Activated T-cell treated with anti-CD3 and anti-CD28 coated beads, Interleukin-2, amount 50 U/mL, for 72 hours (primary cell): Measurements from ENCODE around the gene KCNH3. TPM values are rescaled to one million over a fixed set of nuclear protein-coding genes. Genes with fewer than 3 reads are reported as not detected.
A peak's percentile ranks its signal among the peaks of the same experiment; 100 is the strongest.

Source experiments
- ATAC-seq, 2 donors: fragments of 150-1000 bp; cut with Tn5 transposase; replicated peaks in 1 of 2; 2 replicates each; pipeline ENCODE4 v1.10.0; 2021; ENCODE audit warnings: moderate library complexity in 2 of 2, mild to moderate bottlenecking in 1 of 2
- DNase-seq, 2 donors: peaks; one replicate each; pipeline ENCODE4 v3.0.0; 2021 to 2022; ENCODE audit warnings: mixed read lengths in 1 of 2
- H3K27ac Mint-ChIP-seq: one replicate; pipeline ENCODE4 v1.8.0; 2022; ENCODE audit warnings: mild to moderate bottlenecking, moderate library complexity, mixed read lengths
- H3K27me3 Mint-ChIP-seq: one replicate; pipeline ENCODE4 v1.8.0; 2022; ENCODE audit warnings: low read depth, mixed read lengths
- H3K36me3 Mint-ChIP-seq, 2 donors: one replicate each; pipeline ENCODE4 v1.8.0; 2022; ENCODE audit warnings: mixed read lengths in 2 of 2, mild to moderate bottlenecking in 1 of 2; ENCODE audit not compliant: insufficient read depth in 2 of 2
- H3K4me1 Mint-ChIP-seq: one replicate; pipeline ENCODE4 v1.8.0; 2022; ENCODE audit warnings: low read depth, mixed read lengths
- H3K4me3 Mint-ChIP-seq, 2 donors: one replicate each; pipeline ENCODE4 v1.8.0; 2022; ENCODE audit warnings: mild to moderate bottlenecking in 2 of 2, mixed read lengths in 2 of 2, moderate library complexity in 2 of 2
- H3K9me3 Mint-ChIP-seq, 2 donors: one replicate each; pipeline ENCODE4 v1.8.0; 2022; ENCODE audit warnings: mixed read lengths in 2 of 2
- total RNA-seq, 2 donors: library from RNA; stranded (reverse); gene quantifications; one replicate each; pipeline ENCODE4 v1.2.3, GENCODE V29; 2022

The KCNH3 gene
- total RNA-seq, 2 donors from 2014 or later = 1.5 to 1.7 TPM

DNA sequence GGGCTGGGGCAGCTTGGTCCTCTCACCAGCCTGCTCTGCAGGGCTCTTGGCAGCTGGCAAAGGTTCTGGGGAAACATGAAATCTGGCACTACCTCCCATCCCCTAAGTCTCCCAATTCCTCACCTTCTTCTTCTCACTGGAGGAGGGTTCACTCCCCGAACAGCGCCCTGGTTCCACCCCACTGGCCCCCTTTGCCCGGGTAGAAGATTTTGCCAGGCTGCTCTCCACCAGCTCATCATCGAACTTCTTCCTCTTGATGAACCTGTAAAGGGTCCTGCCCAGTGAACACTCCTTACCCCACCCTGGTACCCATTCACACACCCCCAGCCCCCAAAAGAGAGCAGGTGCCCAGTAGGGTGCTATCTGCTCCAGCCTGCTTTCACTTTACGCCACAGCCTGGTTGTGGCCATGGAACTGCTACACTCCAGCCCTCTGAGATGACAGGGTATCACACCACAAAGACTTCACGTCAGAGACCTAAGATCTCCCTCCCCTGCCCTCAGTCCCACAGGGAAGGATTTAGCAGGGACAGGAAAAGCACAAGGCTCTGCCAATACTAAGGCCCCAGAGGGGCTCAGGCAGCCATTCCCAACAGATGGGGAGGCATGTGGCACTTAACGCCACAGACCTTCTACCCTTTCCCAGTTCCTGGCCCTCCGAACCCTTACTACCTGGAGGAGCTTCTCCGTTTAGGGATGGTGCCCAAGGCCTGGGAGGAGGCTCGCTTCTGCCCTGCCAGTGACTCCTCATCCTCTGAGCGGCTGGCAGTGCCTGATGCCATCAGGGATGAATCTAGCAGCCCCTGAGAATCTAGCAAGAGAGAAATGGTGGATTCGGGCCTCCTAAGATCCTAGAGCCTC, 26.8 kb downstream of the KCNH3 start:
- H3K36me3 Mint-ChIP-seq = peaks cover 6 to 8% of the 10 kb centered on the region in 2 donors
- no peak overlapping the region for H3K27ac Mint-ChIP-seq
- DNase-seq = no peak

DNA sequence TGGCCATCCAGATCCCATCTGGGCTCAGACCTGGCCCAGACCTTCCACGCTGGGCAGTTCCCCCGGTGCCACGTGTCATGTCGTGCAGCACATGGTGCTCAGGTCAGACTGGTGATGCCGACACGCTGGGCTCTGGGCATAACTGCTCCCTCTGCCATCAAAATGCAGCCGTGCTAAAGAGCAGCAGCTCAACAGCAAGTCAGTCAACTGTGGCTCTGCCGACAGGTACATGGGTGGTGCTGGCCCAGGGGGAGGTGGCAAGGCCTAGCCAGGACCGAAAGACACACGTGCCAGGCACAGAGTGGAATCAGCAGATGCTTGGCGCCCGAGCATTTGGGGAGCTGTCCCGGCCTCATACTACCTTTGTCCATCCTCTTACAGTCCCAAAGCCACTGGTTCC, 27.5 kb downstream of the KCNH3 start:
- H3K4me3 Mint-ChIP-seq = no peak overlapping the region
- no peaks in the 10 kb centered on the region for H3K9me3 Mint-ChIP-seq
- peaks cover 6 to 8% of the 10 kb centered on the region in 2 donors for H3K36me3 Mint-ChIP-seq
- DNase-seq = no peak
- no peaks in the 10 kb centered on the region for H3K27me3 Mint-ChIP-seq
- ATAC-seq = no peak
- peaks cover 52% of the 10 kb centered on the region for H3K4me1 Mint-ChIP-seq
- no peak overlapping the region for H3K27ac Mint-ChIP-seq

More for the DNA sequence above, 26.8 kb downstream of the KCNH3 start:
- Mint-ChIP-seq H3K27me3 (no peaks in the 10 kb centered on the region), H3K9me3 (no peaks in the 10 kb centered on the region), H3K4me1 (peaks cover 44% of the 10 kb centered on the region), H3K4me3 (no peak overlapping the region)
- ATAC-seq = no peak

DNA sequence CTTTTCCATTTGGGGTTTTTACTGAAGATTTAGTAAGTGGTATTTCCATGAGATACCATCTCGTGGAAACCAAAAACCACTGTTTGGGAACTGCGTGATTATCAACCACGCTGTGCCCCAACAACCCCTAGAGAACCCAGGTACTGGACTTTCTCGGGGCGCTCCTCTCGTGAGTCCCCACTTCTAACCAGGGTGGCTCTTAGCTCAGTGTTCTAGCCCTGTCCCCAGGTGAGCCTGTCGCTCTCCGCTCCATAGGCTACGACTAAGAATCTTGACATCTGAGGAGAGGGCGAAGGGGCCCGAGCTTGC, 28.4 kb downstream of the KCNH3 start:
- Mint-ChIP-seq H3K27ac (peak overlapping the region; percentile 98), H3K9me3 (no peaks in the 10 kb centered on the region), H3K4me1 (peaks cover 58% of the 10 kb centered on the region), H3K27me3 (no peaks in the 10 kb centered on the region), H3K4me3 (peak overlapping the region; percentile 99), H3K36me3 (peaks cover 6 to 7% of the 10 kb centered on the region in 2 donors)
- DNase-seq (no peak), ATAC-seq (peak; percentile 14 to 18)

DNA sequence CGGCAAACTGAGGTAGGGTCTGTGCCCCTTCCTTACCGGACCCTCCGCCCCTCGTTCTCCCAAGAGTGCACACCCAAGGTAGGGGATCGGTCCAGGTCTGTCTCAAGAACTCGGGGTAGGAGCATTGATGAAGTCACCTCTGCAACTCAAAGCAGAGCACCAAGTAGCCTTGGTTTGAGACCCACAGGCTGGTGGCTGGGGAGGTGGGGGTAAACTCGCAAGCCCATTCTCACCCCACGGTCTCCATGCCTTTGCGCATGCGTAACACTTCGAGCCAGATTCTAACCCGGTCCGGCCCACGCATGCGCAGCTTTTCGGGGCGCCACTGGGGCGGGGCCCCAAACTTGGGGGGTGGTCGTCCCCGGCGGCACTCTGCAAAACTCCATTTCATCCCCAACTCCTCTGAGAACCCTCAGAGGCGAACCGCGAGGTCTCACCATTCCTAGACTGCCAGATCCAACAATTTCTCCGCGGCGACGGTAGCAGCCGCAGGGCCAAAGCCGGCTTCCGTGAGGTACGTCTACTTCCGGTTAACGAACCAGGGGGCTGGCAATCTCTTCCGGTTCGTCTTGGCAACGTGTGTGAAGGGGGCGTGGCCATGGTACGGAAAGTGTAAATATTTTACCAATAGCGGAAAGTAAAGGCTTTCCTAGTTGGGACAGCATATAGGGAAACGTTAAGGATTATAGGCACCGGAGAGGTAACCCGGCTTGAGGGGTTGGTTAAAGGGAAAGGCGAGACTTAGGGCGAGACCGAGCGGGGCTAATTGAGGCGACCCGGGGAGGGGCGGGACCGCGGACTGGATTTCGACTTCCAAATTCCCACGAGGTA, 29.0 kb downstream of the KCNH3 start, which contains the start of gene MCRS1:
Gene MCRS1 (minus strand): TSS at position 532 of the 831 bp plus-strand sequence. CDS start 1,411 bp downstream, outside the sequence.
- H3K27ac Mint-ChIP-seq = peak within 1 kb of the TSS; percentile 98
- peaks cover 58% of the 10 kb centered on the region for H3K4me1 Mint-ChIP-seq
- peak; percentile 88 to 92 for DNase-seq
- H3K27me3 Mint-ChIP-seq = no peaks in the 10 kb centered on the region
- ATAC-seq = peak; percentile 93 to 94
- H3K9me3 Mint-ChIP-seq = no peaks in the 10 kb centered on the region
- H3K4me3 Mint-ChIP-seq = peak within 1 kb of the TSS; percentile 99
- peaks cover 5 to 6% of the 10 kb centered on the region in 2 donors for H3K36me3 Mint-ChIP-seq

DNA sequence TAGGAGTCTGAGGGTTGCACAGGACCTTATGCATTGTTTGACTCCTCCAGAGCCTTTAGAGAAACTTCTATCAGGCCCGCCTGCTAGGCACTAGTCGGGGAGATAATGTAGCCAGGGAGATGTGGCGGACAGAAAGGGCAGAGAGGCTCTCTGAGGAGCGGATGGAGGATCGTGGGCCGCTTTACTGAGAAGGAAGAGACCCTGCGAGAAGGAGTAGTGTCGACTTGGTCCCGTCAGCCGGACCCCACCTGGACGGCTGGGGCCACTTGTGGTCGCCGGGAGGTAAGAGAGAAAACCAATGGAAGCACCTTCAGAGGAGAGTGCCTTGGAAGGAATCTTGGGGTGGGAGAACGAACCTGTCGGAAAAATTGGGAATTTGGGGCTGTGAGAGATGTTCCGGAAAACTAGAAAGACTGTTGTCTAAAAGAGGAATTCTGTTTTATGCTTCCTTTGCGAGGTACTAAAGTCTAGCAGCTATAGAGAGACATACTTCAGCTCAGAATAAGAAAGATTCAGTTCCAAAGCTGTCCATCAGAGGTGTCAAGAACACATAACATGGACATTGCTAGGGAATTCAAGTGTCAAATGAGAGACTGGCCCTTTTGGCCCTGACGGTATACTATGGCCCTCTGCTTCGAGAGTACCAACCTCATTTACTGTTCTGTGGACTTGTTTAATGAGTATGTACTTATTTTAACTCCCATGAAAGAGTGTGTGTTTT, 29.8 kb downstream of the KCNH3 start:
- Mint-ChIP-seq H3K4me3 (peak overlapping the region; percentile 99), H3K27me3 (no peaks in the 10 kb centered on the region), H3K9me3 (no peaks in the 10 kb centered on the region), H3K4me1 (peaks cover 58% of the 10 kb centered on the region), H3K36me3 (peaks cover 5 to 6% of the 10 kb centered on the region in 2 donors), H3K27ac (peak overlapping the region; percentile 98)
- DNase-seq = no peak
- peak; percentile 33 to 36 for ATAC-seq

- H3K9me3 Mint-ChIP-seq = no peaks in the 10 kb centered on the region
- ATAC-seq = no peak
- no peak overlapping the region for H3K27ac Mint-ChIP-seq
- peaks cover 25% of the 10 kb centered on the region for H3K4me1 Mint-ChIP-seq
- DNase-seq = no peak
- no peak overlapping the region for H3K4me3 Mint-ChIP-seq
- no peaks in the 10 kb centered on the region for H3K27me3 Mint-ChIP-seq
- H3K36me3 Mint-ChIP-seq = peaks cover 3 to 7% of the 10 kb centered on the region in 2 donors
These were observed 38.9 kb downstream of the KCNH3 start for GRCh38 chr12:49577589-49578315.

- Mint-ChIP-seq H3K27me3 (no peaks in the 10 kb centered on the region), H3K4me3 (no peak overlapping the region), H3K4me1 (peaks cover 25% of the 10 kb centered on the region), H3K9me3 (no peaks in the 10 kb centered on the region), H3K27ac (no peak overlapping the region), H3K36me3 (peaks cover 3 to 7% of the 10 kb centered on the region in 2 donors)
- no peak for DNase-seq
- ATAC-seq = no peak
These were observed 39.8 kb downstream of the KCNH3 start for GRCh38 chr12:49578471-49579112.

GRCh38 chr12:49580572-49581535, 42.0 kb downstream of the KCNH3 start:
- Mint-ChIP-seq H3K4me3 (peak overlapping the region; percentile 20 to 53), H3K27me3 (no peaks in the 10 kb centered on the region), H3K4me1 (peaks cover 25% of the 10 kb centered on the region), H3K36me3 (peaks cover 2 to 3% of the 10 kb centered on the region in 2 donors), H3K27ac (peak overlapping the region; percentile 66), H3K9me3 (no peaks in the 10 kb centered on the region)
- DNase-seq (peak; percentile 58 to 61), ATAC-seq (peak; percentile 78 to 79)

DNA sequence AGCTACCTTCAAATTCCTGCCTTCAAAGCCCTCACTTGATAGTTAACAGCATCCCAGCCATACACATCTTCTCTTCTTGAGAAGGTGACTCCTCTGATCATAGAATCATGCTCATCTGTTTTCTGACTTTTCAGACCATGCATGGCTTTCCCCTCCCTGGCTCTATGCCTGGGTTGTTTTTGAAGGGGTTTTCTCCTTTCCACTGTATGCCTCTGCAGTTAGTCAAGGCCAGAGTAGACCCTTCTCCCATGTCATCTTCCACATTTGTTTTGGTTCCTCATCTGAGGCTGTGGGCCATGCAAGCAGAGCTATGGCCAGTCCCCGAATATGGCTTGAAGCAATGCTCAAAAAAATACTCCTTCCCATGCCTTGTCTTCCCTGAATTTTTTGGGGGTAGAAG, 43.4 kb downstream of the KCNH3 start:
- H3K27me3 Mint-ChIP-seq = no peaks in the 10 kb centered on the region
- no peaks in the 10 kb centered on the region for H3K9me3 Mint-ChIP-seq
- DNase-seq = no peak
- H3K4me1 Mint-ChIP-seq = peaks cover 25% of the 10 kb centered on the region
- peak overlapping the region; percentile 1 to 50 for H3K4me3 Mint-ChIP-seq
- H3K36me3 Mint-ChIP-seq = peaks cover 2 to 3% of the 10 kb centered on the region in 2 donors
- peak overlapping the region; percentile 52 for H3K27ac Mint-ChIP-seq
- ATAC-seq = no peak

DNA sequence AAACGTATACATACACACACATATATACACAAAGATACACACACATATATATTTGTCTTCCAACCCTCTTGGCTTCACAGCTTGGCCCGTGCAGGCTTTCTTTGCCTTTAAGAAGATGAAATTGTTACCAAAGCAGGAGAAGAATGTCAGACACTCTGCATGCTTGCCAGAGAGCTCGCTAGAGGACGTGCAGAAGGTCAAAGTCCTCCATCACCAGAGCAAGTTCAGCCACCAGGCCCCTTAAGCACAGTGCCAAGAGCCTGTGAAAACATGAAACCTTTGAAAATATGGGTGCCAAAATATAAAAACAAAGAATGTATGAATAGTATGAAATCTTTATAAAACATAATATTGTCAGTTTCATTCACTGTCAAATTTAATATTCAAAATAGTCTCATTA, 44.0 kb downstream of the KCNH3 start:
- Mint-ChIP-seq H3K36me3 (peaks cover 2 to 3% of the 10 kb centered on the region in 2 donors), H3K4me1 (peaks cover 25% of the 10 kb centered on the region), H3K4me3 (peak overlapping the region in 1 of 2 donors; percentile 38), H3K9me3 (no peaks in the 10 kb centered on the region), H3K27ac (peak overlapping the region; percentile 52), H3K27me3 (no peaks in the 10 kb centered on the region)
- no peak for ATAC-seq
- no peak for DNase-seq
